Caki2 (cell line): ENCODE results near the gene MDM4. TPM values are rescaled to one million over a fixed set of nuclear protein-coding genes. Genes with fewer than 3 reads are reported as not detected.
"Not testable (repeated sequence)": the region's sequence is repeated elsewhere in the genome, so short reads cannot be mapped to it uniquely, and the experiment has no call there.

Source experiments
- DNase-seq: peaks from one replicate; pipeline ENCODE4 v3.0.0-alpha.2; 2015; ENCODE audit warnings: low read depth
- in situ Hi-C: cut with HindIII; loops from 2 replicates; pipeline ENCODE4 v1.10.0; 2016; ENCODE audit warnings: low sequenced_read_pairs, low pct_unique_long_range_greater_than_20kb, mixed read lengths
- total RNA-seq: library from RNA; depleted of rRNA; stranded (reverse); fragments of >200 nt; shearing (Covaris generic); gene quantifications from 2 replicates; pipeline ENCODE4 v1.2.3, GENCODE V29; 2014; ENCODE audit warnings: low replicate concordance

MDM4 gene
- total RNA-seq, 1 experiment from 2014 or later, result 1.9 TPM

DNA sequence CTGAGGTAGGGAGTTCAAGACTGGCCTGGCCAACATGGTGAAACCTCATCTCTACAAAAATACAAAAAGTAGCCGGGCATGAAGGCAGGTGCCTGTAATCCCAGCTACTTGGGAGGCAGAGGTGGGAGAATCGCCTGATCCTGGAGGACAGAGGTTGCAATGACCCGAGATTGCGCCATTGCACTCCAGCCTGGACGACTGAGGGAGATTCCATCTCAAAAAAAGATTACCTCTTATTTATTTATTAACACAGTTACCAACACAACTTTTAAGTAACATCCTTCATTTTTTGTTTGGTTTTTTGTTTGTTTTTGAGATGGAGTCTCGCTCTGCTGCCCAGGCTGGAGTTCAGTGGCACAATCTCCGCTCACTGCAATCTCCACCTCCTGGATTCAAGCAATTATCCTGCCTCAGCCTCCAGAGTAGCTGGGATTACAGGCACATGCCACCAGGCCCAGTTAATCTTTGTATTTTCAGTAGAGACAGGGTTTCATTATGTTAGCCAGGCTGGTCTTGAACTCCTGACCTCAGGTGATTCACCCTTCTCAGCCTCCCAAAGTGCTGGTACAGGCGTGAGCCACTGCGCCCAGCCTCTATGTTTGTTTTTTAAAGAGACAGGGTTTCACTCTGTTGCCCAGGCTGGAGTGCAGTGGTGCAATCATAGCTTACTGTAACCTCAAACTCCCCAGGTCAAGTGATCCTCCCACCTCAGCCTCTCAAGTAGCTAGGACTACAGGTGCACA is 29.5 kb upstream of the MDM4 start:
- peak; percentile 13 for DNase-seq
- in situ Hi-C loops, result not testable (repeated sequence)

DNA sequence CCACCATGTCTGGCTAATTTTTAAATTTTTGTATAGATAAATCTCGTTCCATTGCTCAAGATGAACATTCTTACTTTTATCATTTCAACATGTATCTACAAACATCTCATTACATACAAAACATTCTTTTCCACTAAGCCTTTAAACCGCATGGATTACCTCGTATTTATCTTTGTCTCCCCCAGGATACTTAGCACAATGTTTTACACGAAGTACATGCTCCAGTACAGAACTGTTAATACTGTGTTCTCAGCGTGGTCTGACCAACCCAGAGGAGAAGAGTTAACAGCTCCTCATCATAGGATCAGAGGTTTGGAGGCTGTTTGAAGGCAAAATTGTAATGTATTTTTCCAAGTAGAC is 29.0 kb upstream of the MDM4 start:
- DNase-seq, result no peak
- in situ Hi-C loops, result no loop called here

GRCh38 chr1:204491655-204492054 is 24.6 kb upstream of the MDM4 start:
- DNase-seq, result no peak
- in situ Hi-C loops, result no loop called here

GRCh38 chr1:204493145-204493983 is 22.8 kb upstream of the MDM4 start:
- no peak for DNase-seq
- in situ Hi-C loops, result no loop called here

GRCh38 chr1:204493984-204494280 is 22.3 kb upstream of the MDM4 start:
- in situ Hi-C loops, result no loop called here
- peak; percentile 58 for DNase-seq

DNA sequence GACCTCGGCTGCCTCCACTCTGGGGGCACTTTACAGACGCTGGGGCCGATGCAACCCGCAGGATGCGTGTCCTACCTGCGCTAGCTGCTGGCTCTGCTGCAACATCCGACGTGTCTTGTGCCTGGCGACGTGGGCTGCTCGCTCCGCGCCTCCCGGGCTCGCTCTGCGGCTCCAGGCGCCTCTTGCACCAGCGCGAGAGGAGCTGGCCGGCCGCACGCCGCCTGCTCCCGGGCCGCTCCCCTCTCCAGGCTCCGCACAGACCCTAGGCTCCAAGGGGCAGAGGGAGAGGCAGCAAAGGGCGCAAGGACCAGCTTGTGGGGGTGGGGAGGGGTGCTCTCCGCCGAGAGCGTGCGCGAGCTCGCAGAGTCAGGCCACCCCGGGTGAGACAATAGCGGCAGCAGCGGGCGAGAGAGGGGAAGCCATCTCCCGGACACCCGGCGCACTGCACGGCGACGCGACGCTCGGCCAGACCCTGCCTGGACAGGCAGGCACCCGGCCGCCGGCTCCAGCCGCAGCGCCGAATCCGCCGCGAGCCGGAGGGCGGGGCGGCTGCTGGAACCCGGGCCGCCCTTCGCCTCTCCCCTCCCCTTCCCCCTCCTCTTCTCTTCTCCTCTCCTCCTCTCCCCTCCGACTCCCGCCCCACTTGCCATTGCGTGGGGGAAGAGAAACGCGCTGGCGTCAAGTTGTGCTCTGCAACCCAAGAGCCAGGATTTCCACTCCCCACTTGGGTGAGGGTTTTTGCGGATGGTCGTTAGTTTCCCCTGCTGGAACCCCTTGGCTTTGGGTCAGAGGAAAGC is 21.7 kb upstream of the MDM4 start, which contains the start of gene PIK3C2B:
Gene PIK3C2B, minus strand, starts transcription at position 525 of the 797 bp plus-strand sequence. CDS start 25,003 bp downstream, outside the sequence.
- in situ Hi-C loops, result no loop called here
- peak; percentile 94 for DNase-seq

- in situ Hi-C loops, result no loop called here
- no peak for DNase-seq
Observed at GRCh38 chr1:204495078-204495753, 21.0 kb upstream of the MDM4 start.

DNA sequence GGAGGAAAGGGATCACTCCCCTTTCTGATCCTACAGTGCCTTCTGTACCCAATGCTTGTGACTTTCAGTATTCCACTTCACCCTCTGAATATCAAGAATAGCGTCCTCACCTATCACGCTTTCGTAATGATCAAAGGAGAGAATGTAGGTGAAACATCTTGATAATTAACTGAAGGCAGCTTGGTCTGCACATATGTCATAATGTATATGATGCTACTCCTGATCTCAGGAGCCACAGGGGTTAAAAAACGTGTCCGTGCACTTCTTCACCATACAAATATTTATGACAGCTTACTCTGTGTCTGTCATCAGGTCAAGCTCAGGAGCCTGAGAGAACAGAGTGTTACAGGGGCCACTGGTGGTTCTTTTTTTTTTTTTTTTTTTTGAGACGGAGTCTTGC is 20.4 kb upstream of the MDM4 start:
- DNase-seq, result no peak
- in situ Hi-C loops, result no loop called here

DNA sequence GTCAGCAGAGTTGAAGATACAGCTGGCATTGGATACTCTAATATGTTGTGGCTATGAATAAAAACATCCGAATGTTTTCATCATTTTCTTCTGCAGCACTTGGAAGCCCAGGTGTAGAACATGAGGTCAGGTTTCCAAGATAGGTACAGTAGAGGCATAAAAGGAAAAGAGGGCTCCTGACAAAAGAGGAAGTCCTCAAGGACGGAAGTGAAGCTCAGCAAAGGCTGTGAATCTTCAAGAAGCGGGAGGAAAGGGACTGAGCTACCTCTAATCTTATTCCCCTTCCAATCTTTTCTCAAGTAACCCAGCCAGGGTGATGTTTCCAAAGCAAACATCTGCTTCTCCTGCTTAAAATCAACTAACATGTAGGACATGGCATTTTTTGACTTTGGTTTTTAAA is 17.2 kb upstream of the MDM4 start:
- DNase-seq, result no peak

GRCh38 chr1:204499511-204500468 is 16.4 kb upstream of the MDM4 start:
- DNase-seq, result no peak
- in situ Hi-C loops, result no loop called here

More for the DNA sequence above, 17.2 kb upstream of the MDM4 start:
- in situ Hi-C loops, result no loop called here

DNA sequence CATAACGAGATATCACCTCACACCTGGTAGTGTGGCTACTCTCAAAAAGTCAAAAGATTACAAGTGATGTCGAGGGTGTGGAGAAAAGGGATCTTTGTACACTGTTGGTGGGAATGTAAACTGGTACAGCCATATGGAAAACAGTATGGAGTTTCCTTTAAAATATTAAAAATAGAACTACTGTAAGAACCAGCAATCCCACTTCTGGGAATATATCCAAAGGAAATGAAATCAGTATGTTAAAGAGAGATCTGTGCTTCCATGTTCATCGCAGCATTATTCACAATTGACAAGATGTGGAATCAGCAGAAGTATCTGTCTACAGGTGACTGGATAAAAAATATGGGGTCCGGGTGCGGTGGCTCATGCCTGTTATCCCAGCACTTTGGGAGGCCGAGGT is 14.0 kb upstream of the MDM4 start:
- in situ Hi-C loops, result no loop called here
- DNase-seq, result no peak

GRCh38 chr1:204503122-204503912 is 12.9 kb upstream of the MDM4 start:
- in situ Hi-C loops, result no loop called here
- DNase-seq, result peak; percentile 62

- peak; percentile 21 for DNase-seq
Observed at GRCh38 chr1:204503913-204504519, 12.2 kb upstream of the MDM4 start.

DNA sequence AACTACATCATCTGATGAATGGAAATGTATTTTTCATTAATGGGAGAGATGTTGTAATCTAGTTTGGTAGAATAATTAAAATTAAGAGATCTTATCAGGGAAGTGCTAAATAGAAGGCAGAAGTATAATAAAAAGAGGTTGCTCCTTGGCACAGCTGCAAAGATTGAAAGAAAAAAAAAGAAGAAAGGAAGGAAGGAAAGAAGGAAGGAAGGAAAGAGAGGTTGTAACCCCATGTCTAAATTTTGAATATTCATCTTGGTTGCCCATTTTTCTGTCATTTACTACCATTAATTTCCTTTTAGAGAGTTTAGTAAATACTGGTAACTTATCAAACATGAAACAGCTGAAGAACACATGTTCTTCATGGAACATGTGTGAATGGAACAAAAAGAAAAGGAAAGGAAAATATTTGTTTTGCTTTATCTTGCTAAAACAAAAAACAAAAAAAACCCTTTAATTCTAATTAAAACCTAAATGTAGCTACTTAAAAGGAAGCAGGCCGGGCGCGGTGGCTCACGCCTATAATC is 10.5 kb upstream of the MDM4 start:
- no peak for DNase-seq
- in situ Hi-C loops, result no loop called here

More at GRCh38 chr1:204503913-204504519, 12.2 kb upstream of the MDM4 start:
- in situ Hi-C loops, result no loop called here

DNA sequence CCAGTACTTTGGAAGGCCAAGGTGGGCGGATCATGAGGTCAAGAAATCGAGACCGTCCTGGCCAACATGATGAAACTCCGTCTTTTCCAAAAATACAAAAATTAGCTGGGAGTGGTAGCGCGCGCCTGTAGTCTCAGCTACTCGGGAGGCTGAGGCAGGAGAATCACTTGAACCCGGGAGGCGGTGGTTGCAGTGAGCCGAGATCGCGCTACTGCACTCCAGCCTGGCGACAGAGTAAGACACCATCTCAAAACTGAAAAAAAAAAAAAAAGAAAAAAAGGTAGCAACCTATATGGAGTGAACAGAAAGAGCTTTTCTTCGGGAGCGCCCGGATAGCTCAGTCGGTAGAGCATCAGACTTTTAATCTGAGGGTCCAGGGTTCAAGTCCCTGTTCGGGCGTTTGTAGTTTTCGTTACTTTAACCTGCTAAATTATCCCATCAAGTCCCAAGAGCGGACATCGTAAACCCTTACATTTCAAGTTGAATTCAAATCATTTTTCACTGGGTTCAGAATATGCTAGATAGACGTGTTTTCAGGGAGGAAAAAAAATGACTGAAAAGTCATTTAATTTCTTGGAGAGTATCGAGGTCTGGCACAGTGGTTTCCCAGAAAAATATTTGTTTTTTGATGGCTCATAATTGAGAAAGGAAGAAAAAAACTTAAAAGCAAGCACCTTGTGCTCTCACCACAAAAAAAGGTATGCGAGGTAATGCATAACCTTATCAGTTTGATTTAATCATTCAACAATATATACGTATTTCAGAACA is 9.8 kb upstream of the MDM4 start:
- in situ Hi-C loops, result no loop called here
- DNase-seq, result peak; percentile 94
